Common myeloid progenitor, CD34-positive (primary cell): ENCODE measurements around the gene RTP4. TPM values are rescaled to one million over a fixed set of nuclear protein-coding genes. Genes with fewer than 3 reads are reported as not detected.

ENCODE experiments used
- CTCF ChIA-PET: fragments of 350-600 bp; sonication (Branson Sonifier 250); formaldehyde crosslinking; loops from one replicate; lab custom pipeline; 2021; ENCODE audit warnings: antibody characterized with exemption; lab: Charles Lee
- POLR2A ChIA-PET: fragments of 350-600 bp; sonication (Branson Sonifier 250); formaldehyde crosslinking; loops from one replicate; lab custom pipeline; 2021; ENCODE audit warnings: antibody characterized with exemption; lab: Charles Lee
- DNase-seq, 3 donors: peaks; one replicate each; pipeline versions ENCODE4 v3.0.0 to v3.0.0-alpha.2; 2013
- H3K27ac ChIP-seq, 2 experiments: 1 replicate in 1 of 2; 2 replicates in 1 of 2; pipeline ENCODE4 v1.7.0; 2013; ENCODE audit warnings: inconsistent platforms in 2 of 2, low read length in 2 of 2, mild to moderate bottlenecking in 2 of 2, low read depth in 1 of 2, moderate library complexity in 1 of 2; ENCODE audit not compliant: severe bottlenecking in 2 of 2, insufficient read depth in 1 of 2, poor library complexity in 1 of 2
- H3K27me3 ChIP-seq, 5 experiments: replicated peaks in 2 of 5; 1 replicate in 3 of 5; 2 replicates in 2 of 5; pipeline versions ENCODE4 v1.6.1 to v1.7.0; 2013; ENCODE audit warnings: low read length in 4 of 5, mild to moderate bottlenecking in 2 of 5, moderate library complexity in 2 of 5, inconsistent platforms in 1 of 5; ENCODE audit not compliant: insufficient read depth in 5 of 5, control insufficient read depth in 4 of 5
- H3K36me3 ChIP-seq, 4 experiments: 1 replicate in 2 of 4; 2 replicates in 2 of 4; pipeline versions ENCODE4 v1.6.1 to v1.7.0; 2013; ENCODE audit warnings: low read length in 3 of 4, control low read depth in 1 of 4, mild to moderate bottlenecking in 1 of 4; ENCODE audit not compliant: control insufficient read depth in 4 of 4, insufficient read depth in 4 of 4
- H3K4me1 ChIP-seq, 4 experiments: 1 replicate in 3 of 4; 2 replicates in 1 of 4; pipeline versions ENCODE4 v1.6.1 to v1.7.1; 2013; ENCODE audit warnings: low read length in 3 of 4, mild to moderate bottlenecking in 3 of 4, control low read depth in 1 of 4, inconsistent platforms in 1 of 4, moderate library complexity in 1 of 4; ENCODE audit not compliant: control insufficient read depth in 4 of 4, insufficient read depth in 4 of 4; ENCODE audit errors: control extremely low read depth in 1 of 4
- H3K4me3 ChIP-seq, 7 experiments: 1 replicate in 4 of 7; 2 replicates in 3 of 7; pipeline versions ENCODE4 v1.5.1 to v1.7.0; 2013; ENCODE audit warnings: mild to moderate bottlenecking in 7 of 7, low read length in 6 of 7, moderate library complexity in 6 of 7, inconsistent platforms in 2 of 7, low read depth in 2 of 7, control low read depth in 1 of 7; ENCODE audit not compliant: insufficient read depth in 4 of 7, control insufficient read depth in 1 of 7; ENCODE audit errors: extremely low read depth in 1 of 7
- H3K9me3 ChIP-seq, 5 experiments: 1 replicate in 4 of 5; 2 replicates in 1 of 5; pipeline versions ENCODE4 v1.6.1 to v1.7.1; 2013; ENCODE audit warnings: low read length in 4 of 5, mild to moderate bottlenecking in 2 of 5, inconsistent platforms in 1 of 5, low read depth in 1 of 5, moderate library complexity in 1 of 5; ENCODE audit not compliant: control insufficient read depth in 4 of 5, insufficient read depth in 2 of 5; ENCODE audit errors: control extremely low read depth in 1 of 5
- WGBS: methylation state at CpG from one replicate; pipeline ENCODE4 v1.1.5; 2013; ENCODE audit not compliant: insufficient coverage; 5-methylcytosine and 5-hydroxymethylcytosine counted together
- polyA plus RNA-seq: library from polyadenylated mRNA; unstranded; fragments of 120-200 nt; gene quantifications from one replicate; pipeline ENCODE4 v1.2.1, GENCODE V29; 2013

The RTP4 gene, protein sequence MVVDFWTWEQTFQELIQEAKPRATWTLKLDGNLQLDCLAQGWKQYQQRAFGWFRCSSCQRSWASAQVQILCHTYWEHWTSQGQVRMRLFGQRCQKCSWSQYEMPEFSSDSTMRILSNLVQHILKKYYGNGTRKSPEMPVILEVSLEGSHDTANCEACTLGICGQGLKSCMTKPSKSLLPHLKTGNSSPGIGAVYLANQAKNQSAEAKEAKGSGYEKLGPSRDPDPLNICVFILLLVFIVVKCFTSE
- polyA plus RNA-seq, result 6.0 TPM

DNA sequence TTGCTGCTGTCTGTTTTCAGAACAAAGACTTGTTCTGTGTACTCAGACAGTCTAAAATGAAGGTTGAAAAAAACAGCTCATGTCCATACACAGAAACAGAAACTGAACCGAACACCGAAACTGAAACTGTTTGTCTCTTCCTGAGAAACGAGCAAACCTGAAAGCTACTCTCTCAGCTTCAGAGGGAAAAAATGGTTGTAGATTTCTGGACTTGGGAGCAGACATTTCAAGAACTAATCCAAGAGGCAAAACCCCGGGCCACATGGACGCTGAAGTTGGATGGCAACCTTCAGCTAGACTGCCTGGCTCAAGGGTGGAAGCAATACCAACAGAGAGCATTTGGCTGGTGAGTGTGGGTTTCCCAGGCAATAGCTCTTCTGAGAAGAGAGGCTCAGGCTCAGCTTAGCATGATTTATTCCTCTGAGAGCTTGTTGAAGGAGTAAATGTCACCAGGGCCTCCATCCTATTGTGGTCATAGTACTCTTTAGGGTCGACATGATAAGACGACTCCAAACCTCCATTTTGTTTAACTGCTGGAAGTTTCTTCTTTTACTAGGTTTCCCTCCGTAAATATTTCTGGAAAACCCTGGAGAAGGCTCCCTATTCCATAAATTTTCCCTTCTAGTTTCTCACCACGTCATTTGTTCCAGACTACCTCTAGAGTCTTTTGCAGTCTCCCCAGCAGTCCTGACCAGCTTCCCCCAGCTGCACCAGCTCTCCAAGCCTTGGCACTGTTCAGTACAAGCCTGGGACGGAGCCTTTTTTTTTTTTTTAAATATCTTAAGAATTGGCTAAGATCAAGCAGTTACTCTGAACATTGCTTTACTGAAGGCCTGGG, at the start of gene RTP4:
Gene RTP4 (plus strand): TSS at position 135 of the 838 bp plus-strand sequence. CDS start 57 bp downstream, at position 192.
- Histone ChIP-seq H3K4me3 (peak within 1 kb of the TSS; percentile 53 to 93 (median 77)), H3K4me1 (peaks cover 13 to 23% (median 15%) of the 10 kb centered on the region in 4 experiments), H3K36me3 (peaks cover 3 to 21% (median 12%) of the 10 kb centered on the region in 4 experiments), H3K9me3 (peaks cover 0 to 6% (median 0%) of the 10 kb centered on the region in 5 experiments), H3K27ac (peak within 1 kb of the TSS; percentile 89 to 95), H3K27me3 (no peaks in the 10 kb centered on the region)
- WGBS, result 5% methylated on average over 6 of the region's 10 CpGs
- DNase-seq, result peak; percentile 75 to 89 (median 85)
- CTCF ChIA-PET, result interaction anchor here (0.8 to 1.1 kb wide), 3 partner anchors 12 to 49 kb away, joined by 3 to 6 read pairs (median 4); no protein-coding TSS in a partner anchor
- POLR2A ChIA-PET, result no interaction called here

DNA sequence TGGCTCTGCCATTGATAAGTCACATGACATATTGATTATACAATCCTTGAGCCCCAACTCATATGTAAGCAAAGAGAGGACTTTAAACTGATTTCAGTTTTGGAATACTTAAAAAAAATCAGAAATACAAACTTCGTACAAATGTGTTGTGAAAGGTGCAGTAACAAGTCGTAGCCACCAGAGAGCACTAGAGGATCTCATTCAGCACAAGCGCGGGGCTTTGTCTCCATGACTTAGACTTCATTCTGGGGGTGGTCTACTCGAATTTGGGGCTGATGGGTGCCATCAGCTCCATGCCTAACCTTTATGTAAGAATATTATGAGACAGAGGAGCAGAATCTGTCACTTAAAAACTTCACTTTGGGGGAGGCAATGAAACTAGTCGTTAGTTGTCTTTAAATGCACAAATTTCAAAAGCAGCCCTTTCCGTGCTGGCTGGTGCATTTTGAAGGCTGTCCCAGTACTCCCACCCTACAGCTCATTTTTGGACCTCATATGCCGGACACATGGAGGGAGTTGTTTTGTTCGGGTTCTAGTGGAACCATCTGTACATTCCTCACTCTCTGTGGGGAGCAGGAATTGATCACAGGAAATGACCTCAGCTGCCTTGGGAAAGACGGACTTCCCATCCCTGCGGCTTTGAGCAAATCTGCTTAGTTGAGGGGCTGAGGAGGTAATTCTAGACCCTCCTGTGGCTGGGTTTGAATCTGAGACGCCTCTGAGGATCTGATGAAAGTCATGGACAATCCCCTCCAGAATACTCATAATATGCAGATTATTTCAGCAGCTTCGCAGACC, 49.2 kb upstream of the RTP4 start:
- no peaks in the 10 kb centered on the region for H3K9me3 ChIP-seq
- DNase-seq, result peak; percentile 66 to 84 (median 74)
- peak overlapping the region in 3 of 7 experiments; percentile 26 to 35 (median 34) for H3K4me3 ChIP-seq
- POLR2A ChIA-PET, result no interaction called here
- 12% methylated on average over 9 of the region's 13 CpGs for WGBS
- H3K27me3 ChIP-seq, result peaks cover 4 to 16% (median 8%) of the 10 kb centered on the region in 5 experiments
- no peaks in the 10 kb centered on the region for H3K36me3 ChIP-seq
- H3K4me1 ChIP-seq, result peaks cover 0 to 7% (median 3%) of the 10 kb centered on the region in 4 experiments
- CTCF ChIA-PET, result interaction anchor here (0.6 to 18.0 kb wide), 52 partner anchors 9 to 1825 kb away, joined by 3 to 376 read pairs (median 4); partner anchors contain the start of genes RTP2, RTP4 and SST
- H3K27ac ChIP-seq, result no peak overlapping the region

DNA sequence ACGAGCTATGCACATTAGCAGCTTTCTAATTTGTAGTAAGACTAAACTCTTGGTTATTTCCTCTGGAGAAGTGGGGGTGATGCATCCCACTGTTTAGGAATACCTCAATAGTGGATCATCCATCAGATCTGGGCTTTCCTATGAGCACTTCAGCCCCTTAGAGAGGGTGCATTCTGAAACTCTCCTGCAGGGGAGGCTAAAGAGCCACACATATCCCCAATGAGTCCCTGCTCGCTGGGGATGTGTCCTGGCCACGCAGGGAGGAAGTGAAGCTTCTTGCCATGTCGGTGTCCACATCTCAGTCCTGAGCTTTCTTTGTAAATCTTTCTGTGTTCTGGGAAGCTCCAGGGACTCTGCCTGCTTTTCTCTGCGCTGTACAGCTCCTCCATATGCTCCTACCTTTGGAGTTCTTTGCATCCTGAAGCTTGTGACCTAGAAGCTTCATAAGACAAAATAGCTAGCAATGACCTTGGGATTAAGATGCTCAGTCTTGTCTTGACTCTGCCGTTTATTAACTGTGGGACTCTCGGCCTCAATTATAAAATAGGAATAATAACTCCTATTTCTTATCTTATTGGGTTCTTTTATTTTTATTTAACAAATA, 48.4 kb upstream of the RTP4 start:
- DNase-seq, result peak; percentile 66 to 84 (median 76)
- ChIA-PET CTCF (interaction anchor here (0.6 to 18.0 kb wide), 46 partner anchors 8 to 1824 kb away, joined by 3 to 376 read pairs (median 4); partner anchors contain the start of genes RTP2, RTP4 and SST), POLR2A (no interaction called here)
- Histone ChIP-seq H3K4me1 (peaks cover 0 to 7% (median 3%) of the 10 kb centered on the region in 4 experiments), H3K9me3 (no peaks in the 10 kb centered on the region), H3K27ac (no peak overlapping the region), H3K27me3 (peaks cover 2 to 10% (median 8%) of the 10 kb centered on the region in 5 experiments), H3K36me3 (no peaks in the 10 kb centered on the region), H3K4me3 (no peak overlapping the region)
- 10% methylated on average over 2 of the region's 7 CpGs for WGBS

DNA sequence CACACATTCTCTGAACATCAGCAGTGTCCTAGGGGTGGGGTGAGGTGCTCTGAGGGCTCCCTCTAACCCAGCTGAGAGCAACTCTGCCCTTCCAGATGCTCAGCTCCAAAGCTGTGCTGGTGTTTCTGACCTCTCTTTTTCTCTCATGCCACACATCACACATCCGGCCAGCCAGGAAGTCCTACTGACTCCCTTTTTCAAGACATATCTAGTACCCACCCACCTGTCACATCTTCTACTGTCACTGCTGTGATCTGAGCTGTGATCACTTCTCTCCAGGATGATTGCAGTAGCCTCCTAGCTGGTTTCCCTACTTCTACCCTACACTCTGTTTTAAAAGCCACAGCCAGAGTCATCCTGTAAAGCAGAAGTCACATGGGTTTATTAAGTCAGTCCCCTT, 46.4 kb upstream of the RTP4 start:
- CTCF ChIA-PET, result interaction anchor here (1.1 to 18.0 kb wide), 5 partner anchors 8 to 393 kb away, joined by 3 to 376 read pairs (median 34); partner anchors contain the start of gene SST
- POLR2A ChIA-PET, result no interaction called here
- Histone ChIP-seq H3K4me3 (no peak overlapping the region), H3K27ac (no peak overlapping the region), H3K4me1 (peaks cover 0 to 7% (median 3%) of the 10 kb centered on the region in 4 experiments), H3K9me3 (no peaks in the 10 kb centered on the region), H3K27me3 (peaks cover 0 to 9% (median 6%) of the 10 kb centered on the region in 5 experiments), H3K36me3 (no peaks in the 10 kb centered on the region)
- no CpG with 5 or more reads among the region's 1 CpG for WGBS
- peak in 1 of 3 donors; percentile 11 for DNase-seq

DNA sequence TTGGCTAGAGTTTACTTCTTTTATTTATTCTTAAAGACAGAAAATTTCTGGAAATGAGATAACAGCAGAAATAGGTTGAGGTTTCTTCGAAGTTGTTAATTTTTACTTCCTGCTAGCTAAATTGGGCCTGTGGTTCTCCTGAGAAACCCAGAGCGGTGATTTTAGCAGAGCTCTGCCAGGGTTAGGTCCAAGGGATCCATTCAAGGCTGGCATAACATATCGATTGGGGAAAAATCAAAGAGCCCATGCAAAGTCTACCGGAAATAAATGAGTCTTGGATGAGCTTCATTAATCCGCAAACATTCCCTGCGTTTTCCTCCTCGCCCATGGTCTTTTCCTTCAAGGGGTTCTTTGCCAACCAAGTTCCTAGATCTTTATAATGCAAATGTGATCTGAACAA, 45.9 kb upstream of the RTP4 start:
- Histone ChIP-seq H3K27ac (no peak overlapping the region), H3K4me3 (no peak overlapping the region), H3K27me3 (peaks cover 0 to 9% (median 6%) of the 10 kb centered on the region in 5 experiments), H3K36me3 (no peaks in the 10 kb centered on the region), H3K4me1 (peaks cover 0 to 7% (median 3%) of the 10 kb centered on the region in 4 experiments), H3K9me3 (no peaks in the 10 kb centered on the region)
- 77% methylated on average over 6 of the region's 7 CpGs for WGBS
- CTCF ChIA-PET, result interaction anchor here (1.4 to 18.0 kb wide), 4 partner anchors 8 to 393 kb away, joined by 4 to 376 read pairs (median 66); partner anchors contain the start of gene SST
- POLR2A ChIA-PET, result no interaction called here
- DNase-seq, result no peak

DNA sequence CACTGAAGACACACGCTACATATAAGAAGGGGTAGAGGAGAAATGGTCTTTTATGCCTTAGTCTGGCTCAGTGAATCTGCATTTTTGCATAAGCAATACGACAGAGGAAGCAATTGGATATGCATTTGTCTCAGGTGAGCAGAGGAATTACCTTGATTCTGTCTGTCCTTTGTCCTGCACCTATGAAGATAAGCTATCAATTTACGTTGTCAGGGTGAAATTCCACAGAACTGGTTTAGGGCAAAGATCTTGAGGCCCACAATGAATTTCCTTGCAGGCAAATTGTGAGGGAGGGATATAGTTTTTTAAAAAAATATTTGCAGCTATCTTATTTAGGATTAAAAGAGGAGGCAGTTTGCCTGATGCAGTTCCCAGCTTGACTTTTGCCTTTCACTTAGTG, 45.1 kb upstream of the RTP4 start:
- no peak overlapping the region for H3K27ac ChIP-seq
- H3K27me3 ChIP-seq, result peaks cover 0 to 9% (median 2%) of the 10 kb centered on the region in 5 experiments
- WGBS, result 89% methylated on average over 3 of the region's 3 CpGs
- CTCF ChIA-PET, result interaction anchor here (8.2 to 18.0 kb wide), 2 partner anchors 359 to 392 kb away, joined by 99 to 376 read pairs; no protein-coding TSS in a partner anchor
- H3K9me3 ChIP-seq, result no peaks in the 10 kb centered on the region
- POLR2A ChIA-PET, result no interaction called here
- no peak for DNase-seq
- no peaks in the 10 kb centered on the region for H3K36me3 ChIP-seq
- peaks cover 0 to 7% (median 3%) of the 10 kb centered on the region in 4 experiments for H3K4me1 ChIP-seq
- H3K4me3 ChIP-seq, result no peak overlapping the region
